Raji (cell line): ENCODE measurements around the gene NUP54.

Source experiments
- POLR2A ChIP-seq: IDR thresholded peaks from 2 replicates; pipeline ENCODE4 v1.6.1; 2011; ENCODE audit warnings: low read depth, low read length, control low read depth; ENCODE audit not compliant: insufficient read depth

Gene NUP54

GRCh38 chr4:76091052-76091451 lies 57.1 kb downstream of the NUP54 start:
- no peak for TF ChIP-seq POLR2A

GRCh38 chr4:76090241-76090691 lies 57.9 kb downstream of the NUP54 start:
- no peak for TF ChIP-seq POLR2A

GRCh38 chr4:76088719-76089118 lies 59.5 kb downstream of the NUP54 start:
- no peak for TF ChIP-seq POLR2A

- TF ChIP-seq POLR2A = no peak
Measured at GRCh38 chr4:76087007-76087769, 61.0 kb downstream of the NUP54 start.

GRCh38 chr4:76084542-76084941 lies 63.7 kb downstream of the NUP54 start:
- no peak for TF ChIP-seq POLR2A

- no peak for TF ChIP-seq POLR2A
Measured at GRCh38 chr4:76083386-76083988, 64.7 kb downstream of the NUP54 start.

- TF ChIP-seq POLR2A = no peak
Measured at GRCh38 chr4:76078033-76078613, 70.1 kb downstream of the NUP54 start.

- TF ChIP-seq POLR2A = no peak
Measured at GRCh38 chr4:76074993-76075600, 73.1 kb downstream of the NUP54 start.

- TF ChIP-seq POLR2A = no peak
Measured at GRCh38 chr4:76074468-76074867, 73.7 kb downstream of the NUP54 start, which contains the start of gene ART3. Gene ART3 (plus strand): TSS chr4:76074709. CDS start chr4:76075890, 1,181 bp downstream.

GRCh38 chr4:76072760-76073159 lies 75.4 kb downstream of the NUP54 start:
- no peak for TF ChIP-seq POLR2A

- no peak for TF ChIP-seq POLR2A
Measured at GRCh38 chr4:76067652-76068286, 80.4 kb downstream of the NUP54 start.

GRCh38 chr4:76066546-76066945 lies 81.7 kb downstream of the NUP54 start:
- no peak for TF ChIP-seq POLR2A
